Cardiac muscle cell (in vitro differentiated cells and primary cell): ENCODE data around the gene TAF4. TPM values are rescaled to one million over a fixed set of nuclear protein-coding genes. Genes with fewer than 3 reads are reported as not detected.

Source experiments
- DNase-seq, 2 donors: peaks; one replicate each; pipeline versions ENCODE4 v3.0.0 to v3.0.0-alpha.2; 2010 to 2017; ENCODE audit warnings: low read depth in 1 of 2, low spot score in 1 of 2
- H3K27ac ChIP-seq: fragments of 200-600 bp; sonication (generic); 2 replicates; pipeline ENCODE4 v1.5.1; 2016
- H3K27me3 ChIP-seq: fragments of 200-600 bp; sonication (generic); 2 replicates; pipeline ENCODE4 v1.6.0; 2016; ENCODE audit warnings: control low read depth
- H3K36me3 ChIP-seq: fragments of 200-600 bp; sonication (generic); 2 replicates; pipeline ENCODE4 v1.5.1; 2016; ENCODE audit warnings: control low read depth
- H3K4me1 ChIP-seq: fragments of 200-600 bp; sonication (generic); 2 replicates; pipeline ENCODE4 v1.8.1; 2017; ENCODE audit warnings: low read depth, mild to moderate bottlenecking, mixed run types
- H3K4me3 ChIP-seq: fragments of 200-600 bp; sonication (generic); 2 replicates; pipeline ENCODE4 v1.5.1; 2016; ENCODE audit warnings: mild to moderate bottlenecking
- H3K9me3 ChIP-seq: fragments of 200-600 bp; sonication (generic); 2 replicates; pipeline ENCODE4 v1.5.1; 2017; ENCODE audit warnings: low read depth, mild to moderate bottlenecking, control low read depth
- polyA plus RNA-seq: library from polyadenylated mRNA; unstranded; fragments of >200 nt; fragmentation: Nextera tagmentation; extraction: Ambion mirVana; gene quantifications from 2 replicates; pipeline ENCODE4 v1.2.1, GENCODE V29; 2016
- total RNA-seq: library from RNA; depleted of rRNA; stranded (reverse); fragments of >200 nt; gene quantifications from 2 replicates; pipeline ENCODE4 v1.2.3, GENCODE V29; 2016
- TF ChIP-seq, protein P1 (sequence below): IDR thresholded peaks from 2 replicates; pipeline ENCODE4 v1.5.1; 2012; ENCODE audit warnings: low read depth, mild to moderate bottlenecking, low read length

Gene TAF4
- total and polyA plus RNA-seq, 2 experiments from 2014 or later = 3.7 to 21.1 TPM

DNA sequence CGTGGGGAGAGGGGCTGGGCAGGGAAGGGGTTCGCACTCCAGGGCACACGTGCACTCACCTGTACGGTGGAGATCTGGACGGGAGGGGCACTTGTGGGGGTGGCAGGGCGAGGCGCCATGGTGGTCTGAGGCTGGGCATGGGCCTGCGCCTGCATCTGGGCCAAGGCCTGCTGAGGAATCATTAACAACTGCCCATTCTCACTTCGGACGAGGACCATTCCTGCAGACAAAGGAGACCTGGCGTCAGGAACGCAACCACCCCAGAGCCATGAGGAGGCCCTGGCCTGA lies 51.2 kb downstream of the TAF4 start:
- TF ChIP-seq, protein P1, sequence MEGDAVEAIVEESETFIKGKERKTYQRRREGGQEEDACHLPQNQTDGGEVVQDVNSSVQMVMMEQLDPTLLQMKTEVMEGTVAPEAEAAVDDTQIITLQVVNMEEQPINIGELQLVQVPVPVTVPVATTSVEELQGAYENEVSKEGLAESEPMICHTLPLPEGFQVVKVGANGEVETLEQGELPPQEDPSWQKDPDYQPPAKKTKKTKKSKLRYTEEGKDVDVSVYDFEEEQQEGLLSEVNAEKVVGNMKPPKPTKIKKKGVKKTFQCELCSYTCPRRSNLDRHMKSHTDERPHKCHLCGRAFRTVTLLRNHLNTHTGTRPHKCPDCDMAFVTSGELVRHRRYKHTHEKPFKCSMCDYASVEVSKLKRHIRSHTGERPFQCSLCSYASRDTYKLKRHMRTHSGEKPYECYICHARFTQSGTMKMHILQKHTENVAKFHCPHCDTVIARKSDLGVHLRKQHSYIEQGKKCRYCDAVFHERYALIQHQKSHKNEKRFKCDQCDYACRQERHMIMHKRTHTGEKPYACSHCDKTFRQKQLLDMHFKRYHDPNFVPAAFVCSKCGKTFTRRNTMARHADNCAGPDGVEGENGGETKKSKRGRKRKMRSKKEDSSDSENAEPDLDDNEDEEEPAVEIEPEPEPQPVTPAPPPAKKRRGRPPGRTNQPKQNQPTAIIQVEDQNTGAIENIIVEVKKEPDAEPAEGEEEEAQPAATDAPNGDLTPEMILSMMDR = no peak
- H3K36me3 ChIP-seq = no peaks in the 10 kb centered on the region

DNA sequence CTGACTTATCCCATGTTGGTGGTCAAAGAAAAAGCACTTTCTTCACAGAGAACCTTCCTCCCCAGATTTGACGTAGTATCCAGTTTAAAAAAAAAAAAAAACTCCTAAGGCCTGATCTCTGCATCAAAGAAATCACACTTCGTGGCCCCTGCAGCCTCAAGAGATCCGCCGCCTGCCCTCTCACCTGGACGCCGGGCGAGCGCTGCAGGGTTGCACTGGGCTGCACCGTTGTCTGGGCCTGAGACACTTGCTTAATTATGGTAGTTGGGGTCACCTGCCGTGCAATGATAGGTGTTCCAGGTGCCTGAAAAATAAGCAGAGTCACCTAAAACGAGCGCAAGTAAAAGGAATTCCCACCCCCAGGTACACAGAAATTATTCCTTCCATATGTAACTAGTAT lies 53.0 kb downstream of the TAF4 start:
- no peak for DNase-seq
- Histone ChIP-seq H3K4me3 (no peak overlapping the region), H3K9me3 (no peaks in the 10 kb centered on the region), H3K27me3 (no peaks in the 10 kb centered on the region), H3K27ac (no peak overlapping the region), H3K36me3 (peaks cover 3% of the 10 kb centered on the region), H3K4me1 (no peaks in the 10 kb centered on the region)
- TF ChIP-seq, protein P1 = no peak

More for the DNA sequence above, 51.2 kb downstream of the TAF4 start:
- Histone ChIP-seq H3K9me3 (no peaks in the 10 kb centered on the region), H3K27ac (no peak overlapping the region), H3K4me3 (no peak overlapping the region), H3K4me1 (no peaks in the 10 kb centered on the region), H3K27me3 (no peaks in the 10 kb centered on the region)
- DNase-seq = no peak

DNA sequence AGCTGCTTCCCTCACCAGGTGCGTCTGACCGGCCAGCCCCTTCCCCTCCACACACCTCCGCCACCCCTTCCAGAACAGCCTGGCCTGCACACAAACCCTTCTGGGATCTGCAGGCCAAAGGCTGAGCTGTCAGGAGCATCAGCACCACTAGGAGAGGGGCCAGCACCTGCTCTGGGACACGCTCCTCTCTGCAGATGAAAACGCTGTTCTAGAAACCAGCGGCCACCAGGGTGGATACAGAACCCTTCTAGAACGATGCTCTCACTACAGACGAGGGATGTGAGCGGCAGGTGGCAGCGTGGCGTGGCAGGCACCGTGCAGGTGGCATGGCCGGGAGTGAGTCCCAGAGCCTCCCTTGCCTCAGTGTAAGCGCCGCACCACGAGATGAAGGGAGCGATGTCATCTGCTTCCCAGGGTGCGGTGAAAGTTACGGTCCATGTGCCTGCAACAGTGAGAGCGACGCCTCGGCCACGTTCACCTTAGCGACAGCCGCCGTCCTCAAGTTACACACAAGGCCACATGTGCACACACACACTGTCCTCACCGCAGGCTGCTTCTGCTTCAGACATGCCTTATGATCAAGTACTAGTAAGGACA lies 53.6 kb downstream of the TAF4 start:
- H3K27ac ChIP-seq = no peak overlapping the region
- peaks cover 7% of the 10 kb centered on the region for H3K36me3 ChIP-seq
- TF ChIP-seq, protein P1 = no peak
- no peaks in the 10 kb centered on the region for H3K9me3 ChIP-seq
- no peak for DNase-seq
- no peak overlapping the region for H3K4me3 ChIP-seq
- no peaks in the 10 kb centered on the region for H3K27me3 ChIP-seq
- H3K4me1 ChIP-seq = no peaks in the 10 kb centered on the region

DNA sequence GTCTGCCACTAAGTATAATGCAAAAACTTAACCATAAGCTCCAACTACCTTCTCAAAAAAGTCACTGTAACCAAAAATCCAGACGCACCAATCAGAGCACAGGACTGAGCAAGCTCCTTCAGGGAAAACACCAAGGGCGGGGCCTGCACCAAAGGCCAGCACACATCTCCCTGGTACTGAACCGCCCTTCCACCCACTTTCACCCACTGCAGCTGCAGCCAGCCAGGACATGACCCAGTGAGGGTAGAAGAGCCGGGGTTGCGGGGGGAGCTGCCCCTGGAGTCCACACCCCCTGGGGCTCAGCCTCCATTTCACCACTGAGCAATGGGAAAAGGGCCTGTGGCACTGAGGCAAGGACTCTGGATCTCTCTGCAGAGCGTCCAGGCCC lies 54.3 kb downstream of the TAF4 start:
- Histone ChIP-seq H3K27me3 (no peaks in the 10 kb centered on the region), H3K36me3 (peaks cover 7% of the 10 kb centered on the region), H3K9me3 (no peaks in the 10 kb centered on the region), H3K4me1 (no peaks in the 10 kb centered on the region), H3K4me3 (no peak overlapping the region), H3K27ac (no peak overlapping the region)
- TF ChIP-seq, protein P1 = no peak
- no peak for DNase-seq

DNA sequence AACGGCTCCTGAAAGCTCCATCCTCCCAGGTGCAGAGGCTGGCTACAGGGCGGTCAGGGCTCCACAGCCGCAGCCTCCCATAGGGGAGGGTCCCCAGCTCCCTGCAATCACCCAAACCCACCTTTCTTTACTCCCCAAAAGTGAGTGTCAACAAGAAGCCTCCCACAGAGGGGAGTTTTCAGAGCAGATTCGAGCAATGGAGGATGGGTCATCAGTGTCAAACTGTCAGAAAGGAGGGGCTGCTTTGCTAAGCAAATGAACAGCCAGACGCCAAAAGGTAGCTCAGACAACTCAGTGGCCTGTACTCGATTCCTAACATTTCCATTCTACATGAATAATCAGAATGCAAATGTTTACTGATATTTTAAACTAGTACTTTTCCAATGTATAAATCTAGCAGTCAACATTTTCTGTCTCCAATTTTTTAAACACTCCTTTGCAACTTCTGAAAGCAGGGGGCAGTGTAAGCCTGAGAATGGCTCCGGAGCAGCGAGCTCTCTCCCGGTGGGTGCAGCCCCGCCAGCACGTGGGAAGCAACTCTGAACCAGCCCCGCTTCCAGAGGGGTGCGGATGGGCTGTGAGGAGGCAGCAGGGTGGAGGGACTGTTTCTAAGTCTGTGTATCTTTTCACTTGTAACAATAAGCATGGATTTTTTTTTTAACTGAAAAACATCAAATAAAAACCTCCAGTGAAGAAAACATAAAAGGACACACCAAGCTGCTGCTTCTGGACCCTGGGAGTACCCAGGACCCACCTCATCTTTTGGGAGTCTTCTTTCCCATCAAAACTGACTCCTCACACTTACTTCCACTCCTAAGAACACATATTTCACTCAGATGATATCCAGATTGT lies 54.9 kb downstream of the TAF4 start:
- H3K9me3 ChIP-seq = no peaks in the 10 kb centered on the region
- no peaks in the 10 kb centered on the region for H3K27me3 ChIP-seq
- H3K4me3 ChIP-seq = no peak overlapping the region
- TF ChIP-seq, protein P1 = peak; percentile 71
- DNase-seq = peak; percentile 64 to 74
- no peaks in the 10 kb centered on the region for H3K4me1 ChIP-seq
- peaks cover 11% of the 10 kb centered on the region for H3K36me3 ChIP-seq
- H3K27ac ChIP-seq = no peak overlapping the region
